Endodermal cell (in vitro differentiated cells): Measurements from ENCODE around the gene SHQ1. TPM values are rescaled to one million over a fixed set of nuclear protein-coding genes. Genes with fewer than 3 reads are reported as not detected.

ENCODE experiments used
- DNase-seq: peaks from one replicate; pipeline ENCODE4 v3.0.0-alpha.2; 2017
- H3K27ac ChIP-seq: 2 replicates; pipeline ENCODE4 v1.5.1; 2013; ENCODE audit warnings: mild to moderate bottlenecking, low read depth, low read length, moderate library complexity
- H3K27me3 ChIP-seq: 2 replicates; pipeline ENCODE4 v1.6.1; 2013; ENCODE audit warnings: mild to moderate bottlenecking, low read length, moderate library complexity; ENCODE audit not compliant: insufficient read depth, control insufficient read depth, poor library complexity, severe bottlenecking
- H3K36me3 ChIP-seq: 2 replicates; pipeline ENCODE4 v1.7.0; 2013; ENCODE audit warnings: mild to moderate bottlenecking, low read length, moderate library complexity; ENCODE audit not compliant: control insufficient read depth, insufficient read depth
- H3K4me1 ChIP-seq: one replicate; pipeline ENCODE4 v1.7.0; 2013; ENCODE audit warnings: low read length; ENCODE audit not compliant: control insufficient read depth, insufficient read depth
- H3K4me3 ChIP-seq: 2 replicates; pipeline ENCODE4 v1.5.1; 2013; ENCODE audit warnings: mild to moderate bottlenecking, low read length, moderate library complexity
- H3K9ac ChIP-seq: 2 replicates; pipeline ENCODE4 v1.6.1; 2013; ENCODE audit warnings: mild to moderate bottlenecking, low read length, moderate library complexity; ENCODE audit not compliant: poor library complexity, severe bottlenecking; ENCODE audit errors: extremely low read depth
- H3K9me3 ChIP-seq: 2 replicates; pipeline ENCODE4 v1.6.1; 2013; ENCODE audit warnings: mild to moderate bottlenecking, low read length, moderate library complexity; ENCODE audit not compliant: control insufficient read depth
- H3K27ac Mint-ChIP-seq: 2 replicates; pipeline ENCODE4 v1.8.0; 2020; ENCODE audit warnings: mixed read lengths
- H3K27me3 Mint-ChIP-seq: 2 replicates; pipeline ENCODE4 v1.8.0; 2021; ENCODE audit warnings: mild to moderate bottlenecking, mixed read lengths; ENCODE audit not compliant: insufficient read depth
- H3K36me3 Mint-ChIP-seq: 2 replicates; pipeline ENCODE4 v1.8.0; 2020; ENCODE audit warnings: low read depth, mixed read lengths
- H3K4me1 Mint-ChIP-seq: 2 replicates; pipeline ENCODE4 v1.8.0; 2020; ENCODE audit warnings: mixed read lengths
- H3K4me3 Mint-ChIP-seq: 2 replicates; pipeline ENCODE4 v1.8.0; 2020; ENCODE audit warnings: mild to moderate bottlenecking, moderate library complexity, mixed read lengths
- H3K9me3 Mint-ChIP-seq: 2 replicates; pipeline ENCODE4 v1.8.0; 2020; ENCODE audit warnings: mild to moderate bottlenecking, mixed read lengths
- WGBS, 2 experiments: methylation state at CpG; one replicate each; pipeline versions ENCODE4 v1.1.5 to v1.1.7; 2013; ENCODE audit warnings: missing lambda C conversion rate in 2 of 2, mixed read lengths in 1 of 2; ENCODE audit not compliant: insufficient coverage in 1 of 2, insufficient read length in 1 of 2; 5-methylcytosine and 5-hydroxymethylcytosine counted together
- total RNA-seq, 2 donors: library from RNA; stranded (reverse); fragmentation: NEBNext Ultra II Directional in 1 of 2; extraction: Animal tissue kit (Norgen Biotek cat#: 25700) in 1 of 2; gene quantifications; 2 replicates in 1 of 2; 3 replicates in 1 of 2; pipeline ENCODE4 v1.2.1, GENCODE V29; 2021
- TF ChIP-seq, protein P1 (sequence below): fragments of 200-600 bp; sonication (generic); conservative IDR thresholded peaks from 2 replicates; pipeline ENCODE4 v1.5.0; 2021; ENCODE audit warnings: antibody characterized with exemption, mild to moderate bottlenecking

The SHQ1 gene
- total RNA-seq, 2 donors from 2014 or later, result 28.2 to 28.4 TPM

DNA sequence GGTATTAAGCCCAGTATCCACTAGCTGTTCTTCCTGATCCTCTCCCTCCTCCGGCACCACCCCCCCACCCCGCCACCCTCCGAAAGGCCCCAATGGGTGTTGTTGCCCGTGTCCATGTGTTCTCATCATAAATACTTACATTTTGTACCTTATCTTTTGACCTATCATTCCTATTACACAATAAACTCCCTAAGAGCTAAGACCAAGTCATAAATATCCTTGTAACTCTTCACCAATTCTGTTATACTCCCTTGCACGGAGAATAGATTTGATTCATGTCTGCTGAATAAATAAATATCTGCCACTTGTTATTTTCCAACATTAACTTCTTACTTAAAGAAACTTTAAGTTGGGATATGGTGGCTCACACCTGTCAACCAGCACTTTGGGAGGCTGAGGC lies 43.9 kb downstream of the SHQ1 start:
- Histone ChIP-seq H3K9me3 (no peaks in the 10 kb centered on the region), H3K27ac (no peak overlapping the region), H3K36me3 (no peaks in the 10 kb centered on the region), H3K4me1 (no peaks in the 10 kb centered on the region), H3K27me3 (no peaks in the 10 kb centered on the region), H3K9ac (no peak overlapping the region), H3K4me3 (no peak overlapping the region)
- Mint-ChIP-seq H3K9me3 (no peaks in the 10 kb centered on the region), H3K4me3 (no peak overlapping the region), H3K36me3 (peaks cover 15% of the 10 kb centered on the region), H3K27ac (no peak overlapping the region), H3K27me3 (no peaks in the 10 kb centered on the region), H3K4me1 (peaks cover 29% of the 10 kb centered on the region)
- WGBS, 2 experiments, result 94 to 100% methylated on average over 1 to 5 of the region's 5 CpGs
- DNase-seq, result no peak
- TF ChIP-seq, protein P1, sequence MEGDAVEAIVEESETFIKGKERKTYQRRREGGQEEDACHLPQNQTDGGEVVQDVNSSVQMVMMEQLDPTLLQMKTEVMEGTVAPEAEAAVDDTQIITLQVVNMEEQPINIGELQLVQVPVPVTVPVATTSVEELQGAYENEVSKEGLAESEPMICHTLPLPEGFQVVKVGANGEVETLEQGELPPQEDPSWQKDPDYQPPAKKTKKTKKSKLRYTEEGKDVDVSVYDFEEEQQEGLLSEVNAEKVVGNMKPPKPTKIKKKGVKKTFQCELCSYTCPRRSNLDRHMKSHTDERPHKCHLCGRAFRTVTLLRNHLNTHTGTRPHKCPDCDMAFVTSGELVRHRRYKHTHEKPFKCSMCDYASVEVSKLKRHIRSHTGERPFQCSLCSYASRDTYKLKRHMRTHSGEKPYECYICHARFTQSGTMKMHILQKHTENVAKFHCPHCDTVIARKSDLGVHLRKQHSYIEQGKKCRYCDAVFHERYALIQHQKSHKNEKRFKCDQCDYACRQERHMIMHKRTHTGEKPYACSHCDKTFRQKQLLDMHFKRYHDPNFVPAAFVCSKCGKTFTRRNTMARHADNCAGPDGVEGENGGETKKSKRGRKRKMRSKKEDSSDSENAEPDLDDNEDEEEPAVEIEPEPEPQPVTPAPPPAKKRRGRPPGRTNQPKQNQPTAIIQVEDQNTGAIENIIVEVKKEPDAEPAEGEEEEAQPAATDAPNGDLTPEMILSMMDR, result no peak

DNA sequence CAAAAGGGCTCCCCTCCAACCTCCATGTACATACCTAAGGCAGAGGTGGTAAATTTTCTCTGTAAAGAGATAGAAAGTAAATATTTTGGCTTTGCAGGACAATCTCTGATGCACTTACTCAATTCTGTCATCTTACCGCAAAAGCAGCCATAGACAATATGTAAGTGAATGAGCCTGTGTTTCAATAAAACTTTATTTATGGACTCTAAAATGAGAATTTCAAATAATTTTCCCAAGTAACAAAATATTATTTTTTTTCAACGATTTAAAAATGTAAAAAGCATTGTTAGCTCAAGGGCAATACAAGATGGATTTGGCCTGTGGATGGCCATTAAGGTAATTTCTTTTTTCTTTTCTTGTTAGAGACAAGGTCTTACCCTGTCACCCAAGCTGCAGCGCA lies 44.7 kb downstream of the SHQ1 start:
- Mint-ChIP-seq H3K4me3 (no peak overlapping the region), H3K4me1 (peaks cover 28% of the 10 kb centered on the region), H3K36me3 (peaks cover 10% of the 10 kb centered on the region), H3K9me3 (no peaks in the 10 kb centered on the region), H3K27ac (no peak overlapping the region), H3K27me3 (no peaks in the 10 kb centered on the region)
- Histone ChIP-seq H3K27me3 (no peaks in the 10 kb centered on the region), H3K4me1 (peaks cover 3% of the 10 kb centered on the region), H3K27ac (no peak overlapping the region), H3K9me3 (no peaks in the 10 kb centered on the region), H3K36me3 (no peaks in the 10 kb centered on the region), H3K4me3 (no peak overlapping the region), H3K9ac (no peak overlapping the region)
- no peak for DNase-seq
- TF ChIP-seq, protein P1, result no peak
- 91% methylated on average over 1 to 3 of the region's 3 CpGs for WGBS, 2 experiments

DNA sequence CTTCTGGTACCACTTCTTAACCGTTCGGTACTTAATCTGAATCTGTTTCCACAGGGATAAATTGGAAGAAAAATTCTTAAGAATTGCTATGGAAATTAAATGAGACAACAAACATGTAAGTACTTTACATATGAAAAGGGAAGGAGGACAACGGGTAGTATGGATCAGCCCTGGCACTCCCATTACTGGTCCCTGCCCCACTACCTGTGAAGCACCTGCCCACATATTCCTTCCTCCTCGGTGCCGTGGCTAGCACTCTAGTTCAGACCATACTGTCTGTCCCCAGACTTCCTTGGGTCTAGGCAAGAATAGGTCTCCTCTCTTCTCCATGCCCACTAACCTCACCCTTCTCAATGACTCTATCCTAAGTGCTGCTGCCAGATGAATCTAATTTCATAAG lies 46.2 kb downstream of the SHQ1 start:
- Mint-ChIP-seq H3K9me3 (no peaks in the 10 kb centered on the region), H3K27me3 (no peaks in the 10 kb centered on the region), H3K4me1 (peaks cover 29% of the 10 kb centered on the region), H3K4me3 (no peak overlapping the region), H3K27ac (no peak overlapping the region), H3K36me3 (peaks cover 10% of the 10 kb centered on the region)
- Histone ChIP-seq H3K4me3 (no peak overlapping the region), H3K9me3 (no peaks in the 10 kb centered on the region), H3K9ac (no peak overlapping the region), H3K27me3 (no peaks in the 10 kb centered on the region), H3K4me1 (peaks cover 6% of the 10 kb centered on the region), H3K36me3 (no peaks in the 10 kb centered on the region), H3K27ac (no peak overlapping the region)
- DNase-seq, result no peak
- TF ChIP-seq, protein P1, result no peak
- WGBS, 2 experiments, result 87 to 94% methylated on average over 2 to 5 of the region's 5 CpGs
